Mesothelial cell of epicardium (in vitro differentiated cells): ENCODE data around the gene UGT1A7. TPM values are rescaled to one million over a fixed set of nuclear protein-coding genes. Genes with fewer than 3 reads are reported as not detected.

Source experiments
- DNase-seq, 2 experiments: peaks; one replicate each; pipeline ENCODE4 v3.0.0; 2021; ENCODE audit warnings: low spot score in 2 of 2; ENCODE audit not compliant: unreplicated experiment in 2 of 2
- H3K27ac Mint-ChIP-seq: 2 replicates; pipeline ENCODE4 v1.8.0; 2021; ENCODE audit warnings: mixed read lengths
- H3K27me3 Mint-ChIP-seq: 2 replicates; pipeline ENCODE4 v1.8.0; 2021; ENCODE audit warnings: low read depth, mixed read lengths
- H3K36me3 Mint-ChIP-seq: 2 replicates; pipeline ENCODE4 v1.8.0; 2021; ENCODE audit warnings: mixed read lengths
- H3K4me1 Mint-ChIP-seq: 2 replicates; pipeline ENCODE4 v1.8.0; 2021; ENCODE audit warnings: mixed read lengths
- H3K4me3 Mint-ChIP-seq: 2 replicates; pipeline ENCODE4 v1.8.0; 2021; ENCODE audit warnings: mild to moderate bottlenecking, moderate library complexity, mixed read lengths
- H3K9me3 Mint-ChIP-seq: 2 replicates; pipeline ENCODE4 v1.8.0; 2021; ENCODE audit warnings: mixed read lengths
- total RNA-seq: library from RNA; stranded (reverse); gene quantifications from 3 replicates; pipeline ENCODE4 v1.2.1, GENCODE V29; 2021
- TF ChIP-seq, protein P1 (sequence below): fragments of 200-600 bp; sonication (generic); IDR thresholded peaks from one replicate; pipeline ENCODE4 v1.5.0; 2021; ENCODE audit warnings: antibody characterized with exemption; ENCODE audit not compliant: unreplicated experiment

UGT1A7 gene
- total RNA-seq, 1 donor from 2014 or later = not detected

GRCh38 chr2:233779722-233780121, 98.0 kb downstream of the UGT1A7 start:
- Mint-ChIP-seq H3K36me3 (no peaks in the 10 kb centered on the region), H3K9me3 (peaks cover 50% of the 10 kb centered on the region), H3K4me1 (no peaks in the 10 kb centered on the region), H3K27ac (no peak overlapping the region), H3K4me3 (no peak overlapping the region), H3K27me3 (peaks cover 5% of the 10 kb centered on the region)
- no peak for DNase-seq
- TF ChIP-seq, protein P1, sequence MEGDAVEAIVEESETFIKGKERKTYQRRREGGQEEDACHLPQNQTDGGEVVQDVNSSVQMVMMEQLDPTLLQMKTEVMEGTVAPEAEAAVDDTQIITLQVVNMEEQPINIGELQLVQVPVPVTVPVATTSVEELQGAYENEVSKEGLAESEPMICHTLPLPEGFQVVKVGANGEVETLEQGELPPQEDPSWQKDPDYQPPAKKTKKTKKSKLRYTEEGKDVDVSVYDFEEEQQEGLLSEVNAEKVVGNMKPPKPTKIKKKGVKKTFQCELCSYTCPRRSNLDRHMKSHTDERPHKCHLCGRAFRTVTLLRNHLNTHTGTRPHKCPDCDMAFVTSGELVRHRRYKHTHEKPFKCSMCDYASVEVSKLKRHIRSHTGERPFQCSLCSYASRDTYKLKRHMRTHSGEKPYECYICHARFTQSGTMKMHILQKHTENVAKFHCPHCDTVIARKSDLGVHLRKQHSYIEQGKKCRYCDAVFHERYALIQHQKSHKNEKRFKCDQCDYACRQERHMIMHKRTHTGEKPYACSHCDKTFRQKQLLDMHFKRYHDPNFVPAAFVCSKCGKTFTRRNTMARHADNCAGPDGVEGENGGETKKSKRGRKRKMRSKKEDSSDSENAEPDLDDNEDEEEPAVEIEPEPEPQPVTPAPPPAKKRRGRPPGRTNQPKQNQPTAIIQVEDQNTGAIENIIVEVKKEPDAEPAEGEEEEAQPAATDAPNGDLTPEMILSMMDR = no peak

GRCh38 chr2:233780771-233781170, 99.1 kb downstream of the UGT1A7 start:
- Mint-ChIP-seq H3K4me1 (no peaks in the 10 kb centered on the region), H3K9me3 (peaks cover 49% of the 10 kb centered on the region), H3K4me3 (no peak overlapping the region), H3K36me3 (no peaks in the 10 kb centered on the region), H3K27me3 (peaks cover 5% of the 10 kb centered on the region), H3K27ac (no peak overlapping the region)
- no peak for DNase-seq
- TF ChIP-seq, protein P1 = no peak

DNA sequence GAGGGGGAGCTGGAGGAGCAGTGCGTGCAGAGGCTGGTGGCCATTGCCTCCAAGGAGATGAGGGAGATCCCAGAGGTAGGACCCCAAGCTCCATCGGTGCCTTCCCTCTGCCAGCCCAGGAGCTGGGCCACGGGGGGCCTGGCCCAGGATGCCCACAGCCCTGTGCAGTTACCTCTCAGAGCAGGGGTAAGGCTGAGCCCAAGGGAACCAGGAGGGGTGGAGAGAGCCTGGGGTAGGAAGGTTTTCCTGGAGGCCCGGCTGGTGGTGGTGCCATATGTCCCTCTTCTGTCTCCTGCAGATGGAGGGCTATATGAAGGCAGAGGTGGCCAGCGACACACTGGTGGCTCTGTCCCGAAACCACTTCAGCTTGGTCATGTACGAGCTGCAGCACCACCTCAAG, 107.9 kb downstream of the UGT1A7 start:
- Mint-ChIP-seq H3K4me3 (no peak overlapping the region), H3K36me3 (no peaks in the 10 kb centered on the region), H3K9me3 (peaks cover 4% of the 10 kb centered on the region), H3K27me3 (peaks cover 16% of the 10 kb centered on the region), H3K4me1 (no peaks in the 10 kb centered on the region), H3K27ac (no peak overlapping the region)
- TF ChIP-seq, protein P1 = no peak
- DNase-seq = peak in 1 of 2 experiments; percentile 16

DNA sequence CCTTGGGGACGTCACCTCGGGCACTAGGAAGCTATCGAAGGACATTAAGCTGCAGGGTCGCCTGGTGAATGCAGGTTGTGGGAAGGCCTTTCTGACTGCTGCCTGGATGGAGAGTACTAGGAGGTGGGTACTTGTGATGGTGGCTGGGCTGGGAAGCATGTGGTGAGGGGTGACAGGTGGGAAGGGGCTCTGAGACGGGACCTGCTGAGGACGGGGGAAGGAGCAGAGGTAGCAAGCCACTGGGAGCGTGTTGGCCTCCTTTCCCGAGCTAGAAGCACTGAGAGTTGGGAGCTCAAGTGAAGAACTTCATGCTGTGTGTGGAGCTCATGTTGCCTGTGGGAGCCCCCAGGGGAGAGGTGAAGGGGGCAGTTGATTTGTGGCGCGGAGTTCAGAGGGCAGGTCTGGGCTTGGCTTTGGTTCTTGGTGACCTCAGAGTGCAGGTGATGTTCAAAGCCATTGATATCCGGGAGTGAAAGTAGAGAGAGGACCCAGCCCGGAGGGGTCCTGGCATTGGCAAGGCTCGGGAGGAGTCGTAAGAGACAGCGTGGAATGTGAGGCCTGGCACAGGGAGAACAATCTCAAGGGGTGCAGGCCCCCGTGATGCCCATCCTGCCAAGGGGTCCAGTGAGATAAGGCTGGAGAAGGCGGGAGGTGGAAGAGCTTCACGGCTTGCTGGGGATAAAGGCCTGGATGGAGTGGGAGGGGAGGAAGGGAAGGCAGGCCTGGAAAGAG, 109.6 kb downstream of the UGT1A7 start:
- Mint-ChIP-seq H3K27me3 (peaks cover 16% of the 10 kb centered on the region), H3K9me3 (peaks cover 2% of the 10 kb centered on the region), H3K4me1 (no peaks in the 10 kb centered on the region), H3K36me3 (no peaks in the 10 kb centered on the region), H3K27ac (no peak overlapping the region), H3K4me3 (no peak overlapping the region)
- TF ChIP-seq, protein P1 = no peak
- DNase-seq = peak in 1 of 2 experiments; percentile 17

DNA sequence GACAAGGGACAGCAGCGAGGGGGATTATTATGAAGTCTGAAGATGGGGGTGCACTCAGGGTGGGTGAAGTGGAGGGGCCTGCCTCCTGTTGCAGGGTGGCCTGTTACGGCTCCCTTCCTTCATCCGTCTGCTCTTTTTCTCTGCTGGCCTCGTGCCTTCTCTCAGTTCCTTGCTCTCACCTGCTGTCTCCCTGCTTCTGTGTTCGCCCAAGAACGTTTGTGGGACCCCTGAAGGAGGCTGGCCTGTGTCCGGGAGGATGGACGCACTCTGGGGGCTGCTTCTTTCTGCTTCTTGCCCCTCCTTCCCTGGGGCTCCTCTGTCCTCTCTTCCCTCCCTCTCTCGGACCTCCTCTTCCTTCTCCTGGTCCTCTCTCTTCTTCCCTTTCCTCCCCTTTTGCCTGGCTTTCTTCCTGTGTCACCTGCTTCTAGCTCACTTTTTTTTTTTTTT, 110.2 kb downstream of the UGT1A7 start:
- H3K27ac Mint-ChIP-seq = no peak overlapping the region
- H3K9me3 Mint-ChIP-seq = no peaks in the 10 kb centered on the region
- peaks cover 16% of the 10 kb centered on the region for H3K27me3 Mint-ChIP-seq
- DNase-seq = peak in 1 of 2 experiments; percentile 36
- TF ChIP-seq, protein P1 = no peak
- H3K4me3 Mint-ChIP-seq = no peak overlapping the region
- H3K4me1 Mint-ChIP-seq = no peaks in the 10 kb centered on the region
- H3K36me3 Mint-ChIP-seq = no peaks in the 10 kb centered on the region
